Vagina (tissue), 2 donors: Measurements from ENCODE around the gene COTL1. TPM values are rescaled to one million over a fixed set of nuclear protein-coding genes. Genes with fewer than 3 reads are reported as not detected.

Experiments used
- DNase-seq, 2 donors: peaks; one replicate each; pipeline ENCODE4 v3.0.0-alpha.2; 2017; ENCODE audit errors: extremely low spot score in 2 of 2
- H3K27ac ChIP-seq: fragments of 200-600 bp; sonication (generic); one replicate; pipeline ENCODE4 v1.5.1; 2019
- H3K27me3 ChIP-seq: fragments of 200-600 bp; sonication (generic); one replicate; pipeline ENCODE4 v1.5.1; 2019
- H3K36me3 ChIP-seq, 2 donors: fragments of 200-600 bp; sonication (generic); one replicate each; pipeline ENCODE4 v1.5.1; 2017 to 2019
- H3K4me1 ChIP-seq: fragments of 200-600 bp; sonication (generic); one replicate; pipeline ENCODE4 v1.5.1; 2019
- H3K4me3 ChIP-seq, 2 donors: fragments of 200-600 bp; sonication (generic); 1 replicate in 1 of 2; 2 replicates in 1 of 2; pipeline ENCODE4 v1.5.1; 2016 to 2019
- H3K9me3 ChIP-seq: fragments of 200-600 bp; sonication (generic); one replicate; pipeline ENCODE4 v1.5.1; 2019
- CTCF ChIP-seq, 3 experiments: fragments of 450-650 bp in 2 of 3; fragments of 200-600 bp in 1 of 3; sonication (generic) in 1 of 3; IDR thresholded peaks; one replicate each; pipeline ENCODE4 v1.5.1; 2017 to 2019; ENCODE audit warnings: antibody characterized with exemption in 3 of 3, mild to moderate bottlenecking in 2 of 3, moderate library complexity in 2 of 3
- POLR2A ChIP-seq, 2 donors: fragments of 450-650 bp; IDR thresholded peaks; one replicate each; pipeline ENCODE4 v1.6.1; 2017; ENCODE audit warnings: antibody characterized with exemption in 2 of 2, mild to moderate bottlenecking in 2 of 2, moderate library complexity in 2 of 2
- POLR2AphosphoS5 ChIP-seq, 2 donors: sonication (generic); formaldehyde crosslinking; IDR thresholded peaks; one replicate each; pipeline ENCODE4 v1.9.0; 2017; ENCODE audit warnings: antibody characterized with exemption in 2 of 2, mild to moderate bottlenecking in 2 of 2, low read depth in 1 of 2; ENCODE audit not compliant: insufficient read depth in 1 of 2
- intact Hi-C: fragments of 100-400 bp; cut with DNase I; formaldehyde crosslinking; loops from one replicate; pipeline ENCODE4 v1.15.1; 2023
- total RNA-seq: library from RNA; depleted of rRNA; stranded (reverse); fragments of >200 nt; gene quantifications from one replicate; pipeline ENCODE4 v1.2.3, GENCODE V29; 2016

Gene COTL1
- total RNA-seq, 1 donor from 2014 or later = 67.8 TPM

- no peak for DNase-seq
- Histone ChIP-seq H3K9me3 (no peaks in the 10 kb centered on the region), H3K36me3 (no peaks in the 10 kb centered on the region), H3K27me3 (no peaks in the 10 kb centered on the region), H3K4me3 (no peak overlapping the region), H3K4me1 (peaks cover 26% of the 10 kb centered on the region), H3K27ac (peak overlapping the region; percentile 58)
- intact Hi-C loops = no loop called here
- TF ChIP-seq POLR2A (IDR thresholded peaks at IDR 0.05) (no peak), POLR2AphosphoS5 (IDR thresholded peaks at IDR 0.05; ENCODE audit: insufficient read depth in 1 of 2, low read depth in 1 of 2) (no peak), CTCF (IDR thresholded peaks at IDR 0.05) (no peak)
Observed at GRCh38 chr16:84600343-84601229, 17.3 kb downstream of the COTL1 start.

- TF ChIP-seq CTCF (IDR thresholded peaks at IDR 0.05) (no peak), POLR2AphosphoS5 (IDR thresholded peaks at IDR 0.05; ENCODE audit: insufficient read depth in 1 of 2, low read depth in 1 of 2) (peak in 1 of 2 donors; percentile 41), POLR2A (IDR thresholded peaks at IDR 0.05) (no peak)
- H3K4me3 ChIP-seq = peak overlapping the region in 1 of 2 donors; percentile 12
- intact Hi-C loops = no loop called here
- no peaks in the 10 kb centered on the region for H3K27me3 ChIP-seq
- H3K27ac ChIP-seq = peak overlapping the region; percentile 54
- no peaks in the 10 kb centered on the region for H3K9me3 ChIP-seq
- no peaks in the 10 kb centered on the region for H3K36me3 ChIP-seq
- DNase-seq = no peak
- peaks cover 26% of the 10 kb centered on the region for H3K4me1 ChIP-seq
Observed at GRCh38 chr16:84599521-84600202, 18.2 kb downstream of the COTL1 start.

GRCh38 chr16:84598360-84598759 lies 19.5 kb downstream of the COTL1 start:
- H3K4me3 ChIP-seq = no peak overlapping the region
- H3K27ac ChIP-seq = peak overlapping the region; percentile 54
- intact Hi-C loops = no loop called here
- no peak for TF ChIP-seq POLR2A (IDR thresholded peaks at IDR 0.05)
- TF ChIP-seq CTCF (IDR thresholded peaks at IDR 0.05) = no peak
- TF ChIP-seq POLR2AphosphoS5 (IDR thresholded peaks at IDR 0.05; ENCODE audit: insufficient read depth in 1 of 2, low read depth in 1 of 2) = no peak
- no peaks in the 10 kb centered on the region for H3K9me3 ChIP-seq
- H3K27me3 ChIP-seq = no peaks in the 10 kb centered on the region
- no peak for DNase-seq
- no peaks in the 10 kb centered on the region for H3K36me3 ChIP-seq
- peaks cover 22% of the 10 kb centered on the region for H3K4me1 ChIP-seq

GRCh38 chr16:84597931-84598351 lies 19.9 kb downstream of the COTL1 start:
- peaks cover 18% of the 10 kb centered on the region for H3K4me1 ChIP-seq
- intact Hi-C loops = no loop called here
- H3K27me3 ChIP-seq = no peaks in the 10 kb centered on the region
- peak overlapping the region; percentile 54 for H3K27ac ChIP-seq
- no peak for TF ChIP-seq POLR2AphosphoS5 (IDR thresholded peaks at IDR 0.05; ENCODE audit: insufficient read depth in 1 of 2, low read depth in 1 of 2)
- TF ChIP-seq CTCF (IDR thresholded peaks at IDR 0.05) = no peak
- TF ChIP-seq POLR2A (IDR thresholded peaks at IDR 0.05) = no peak
- no peak overlapping the region for H3K4me3 ChIP-seq
- no peak for DNase-seq
- H3K9me3 ChIP-seq = no peaks in the 10 kb centered on the region
- H3K36me3 ChIP-seq = no peaks in the 10 kb centered on the region
